ENCODE data around the gene MVD. TPM values are rescaled to one million over a fixed set of nuclear protein-coding genes. Genes with fewer than 3 reads are reported as not detected.

The MVD gene
- total RNA-seq, 4 donors from 2014 or later: 27.0 to 32.4 (median 29.3) TPM

DNA sequence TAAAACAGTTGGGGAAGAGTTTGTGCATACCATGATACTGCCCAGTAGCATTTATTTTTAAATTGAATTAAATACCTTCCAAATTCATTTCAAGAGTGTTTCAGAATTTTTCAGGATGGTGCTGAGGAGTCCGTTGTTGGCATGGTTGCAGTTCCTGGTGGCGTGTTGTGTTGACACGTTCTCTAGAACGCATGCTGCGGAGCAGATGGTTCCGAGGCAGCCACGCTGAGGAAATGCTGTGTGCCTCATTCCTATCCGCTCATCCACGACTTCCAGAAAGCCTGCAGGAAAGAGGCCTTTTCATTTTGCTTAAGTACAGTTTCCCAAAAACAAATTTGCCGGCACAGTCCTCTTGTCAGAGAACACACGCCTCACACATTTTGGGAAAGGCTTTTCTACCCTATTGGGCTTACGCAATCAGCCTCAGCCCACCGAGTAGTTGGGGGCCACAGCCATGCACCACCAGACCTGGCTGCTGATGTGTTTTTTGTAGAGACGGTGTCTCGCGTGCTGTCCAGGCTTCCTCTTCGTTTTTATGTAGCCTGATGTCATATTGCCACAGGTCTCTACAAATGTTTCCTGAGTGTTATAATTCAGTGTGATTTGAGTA lies 56.6 kb downstream of the MVD start:
- H3K27ac ChIP-seq (replicated peaks in 1 of 4): no peak overlapping the region
- TF ChIP-seq POLR2A (IDR thresholded peaks at IDR 0.05; ENCODE audit: low read depth): no peak
- TF ChIP-seq POLR2AphosphoS5 (IDR thresholded peaks at IDR 0.05): no peak
- TF ChIP-seq, protein P1, sequence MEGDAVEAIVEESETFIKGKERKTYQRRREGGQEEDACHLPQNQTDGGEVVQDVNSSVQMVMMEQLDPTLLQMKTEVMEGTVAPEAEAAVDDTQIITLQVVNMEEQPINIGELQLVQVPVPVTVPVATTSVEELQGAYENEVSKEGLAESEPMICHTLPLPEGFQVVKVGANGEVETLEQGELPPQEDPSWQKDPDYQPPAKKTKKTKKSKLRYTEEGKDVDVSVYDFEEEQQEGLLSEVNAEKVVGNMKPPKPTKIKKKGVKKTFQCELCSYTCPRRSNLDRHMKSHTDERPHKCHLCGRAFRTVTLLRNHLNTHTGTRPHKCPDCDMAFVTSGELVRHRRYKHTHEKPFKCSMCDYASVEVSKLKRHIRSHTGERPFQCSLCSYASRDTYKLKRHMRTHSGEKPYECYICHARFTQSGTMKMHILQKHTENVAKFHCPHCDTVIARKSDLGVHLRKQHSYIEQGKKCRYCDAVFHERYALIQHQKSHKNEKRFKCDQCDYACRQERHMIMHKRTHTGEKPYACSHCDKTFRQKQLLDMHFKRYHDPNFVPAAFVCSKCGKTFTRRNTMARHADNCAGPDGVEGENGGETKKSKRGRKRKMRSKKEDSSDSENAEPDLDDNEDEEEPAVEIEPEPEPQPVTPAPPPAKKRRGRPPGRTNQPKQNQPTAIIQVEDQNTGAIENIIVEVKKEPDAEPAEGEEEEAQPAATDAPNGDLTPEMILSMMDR (IDR thresholded peaks at IDR 0.05): no peak
- TF ChIP-seq EP300 (IDR thresholded peaks at IDR 0.05): no peak
- DNase-seq (ENCODE audit: extremely low spot score): no peak
- H3K4me3 ChIP-seq: no peak overlapping the region
- H3K27me3 ChIP-seq: no peaks in the 10 kb centered on the region
- H3K36me3 ChIP-seq: peaks cover 33 to 96% (median 78%) of the 10 kb centered on the region in 4 donors
- H3K4me1 ChIP-seq: peaks cover 0 to 2% (median 0%) of the 10 kb centered on the region in 4 donors
- WGBS: 90% methylated on average over 17 of the region's 17 CpGs
- intact Hi-C loops (cut with DNase I): no loop called here
- no peaks in the 10 kb centered on the region for H3K9me3 ChIP-seq

DNA sequence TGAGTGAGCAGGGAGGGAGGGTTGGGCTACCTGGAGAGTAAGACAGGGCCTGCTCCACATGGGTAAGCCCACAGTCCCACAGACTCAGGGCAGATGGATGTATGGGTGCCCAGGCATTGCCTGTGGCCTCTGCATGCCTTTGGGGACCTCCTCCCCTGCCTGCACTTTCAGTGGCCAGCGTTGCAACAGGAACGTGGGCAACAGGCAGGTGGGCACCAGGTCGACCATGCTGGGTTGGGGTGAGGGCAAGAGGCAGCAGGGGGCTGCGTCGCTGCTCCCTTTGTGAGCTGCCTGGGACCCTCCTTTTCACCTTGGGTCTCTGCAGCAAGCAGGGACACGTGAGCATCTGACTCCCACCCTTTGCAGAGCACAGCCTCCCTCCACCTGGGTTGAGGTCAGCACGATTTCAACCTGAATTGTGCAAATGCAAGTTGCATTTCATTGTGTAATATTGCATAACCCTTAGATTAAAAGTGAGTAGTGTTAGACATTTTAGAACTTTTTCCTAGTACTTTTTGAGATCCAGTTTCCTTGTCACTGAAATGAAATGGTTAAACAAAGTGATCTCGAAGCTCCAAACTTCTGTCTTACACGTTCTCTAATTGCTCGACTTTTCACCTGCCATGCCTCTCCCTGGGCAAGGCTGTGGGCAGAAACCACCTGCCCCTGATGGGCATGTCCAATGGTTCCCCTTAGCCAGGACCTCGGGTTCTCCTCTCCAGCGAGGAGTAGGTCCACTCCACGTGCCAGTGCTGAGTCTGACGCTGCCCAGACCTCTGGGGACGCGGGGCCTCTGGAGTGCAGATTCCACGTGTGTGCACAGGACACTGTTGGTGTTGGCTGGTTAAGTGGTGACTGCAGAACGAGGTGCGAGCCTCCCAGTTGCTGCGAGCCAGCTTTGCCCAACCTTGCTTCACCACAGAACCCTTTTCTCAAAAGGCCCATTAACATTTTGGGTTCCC lies 57.4 kb downstream of the MVD start:
- TF ChIP-seq EP300 (IDR thresholded peaks at IDR 0.05) (no peak), POLR2A (IDR thresholded peaks at IDR 0.05; ENCODE audit: low read depth) (no peak), POLR2AphosphoS5 (IDR thresholded peaks at IDR 0.05) (no peak)
- TF ChIP-seq, protein P1 (IDR thresholded peaks at IDR 0.05): no peak
- peaks cover 33 to 96% (median 78%) of the 10 kb centered on the region in 4 donors for H3K36me3 ChIP-seq

DNA sequence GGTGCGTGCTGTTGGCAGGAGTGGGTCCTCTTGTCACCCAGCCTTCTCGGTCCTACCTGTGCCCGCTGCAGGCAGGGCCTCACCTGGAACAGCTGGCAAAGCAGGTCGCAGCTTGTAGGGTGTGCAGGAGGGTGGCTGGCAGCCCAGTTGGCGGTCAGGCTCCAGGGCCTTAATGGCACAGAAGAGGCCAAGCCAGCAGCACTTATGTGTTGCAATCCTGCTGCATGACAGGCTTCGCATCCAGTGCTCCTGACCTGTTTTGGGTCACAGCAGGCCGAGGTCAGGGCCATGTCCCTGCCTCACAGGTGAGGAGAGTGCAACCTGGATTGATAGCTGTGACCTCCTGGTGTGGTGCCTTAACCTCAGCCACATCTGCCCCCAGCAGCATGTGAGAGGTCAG lies 60.8 kb downstream of the MVD start:
- H3K36me3 ChIP-seq: peaks cover 38 to 93% (median 82%) of the 10 kb centered on the region in 4 donors

More for the DNA sequence above, 57.4 kb downstream of the MVD start:
- no peak overlapping the region for H3K27ac ChIP-seq (replicated peaks in 1 of 4)
- H3K27me3 ChIP-seq: no peaks in the 10 kb centered on the region
- DNase-seq (ENCODE audit: extremely low spot score): no peak
- H3K4me1 ChIP-seq: peaks cover 5 to 9% (median 6%) of the 10 kb centered on the region in 4 donors
- intact Hi-C loops (cut with DNase I): no loop called here
- 73% methylated on average over 14 of the region's 20 CpGs for WGBS
- no peak overlapping the region for H3K4me3 ChIP-seq
- H3K9me3 ChIP-seq: no peaks in the 10 kb centered on the region

More for the DNA sequence above, 60.8 kb downstream of the MVD start:
- TF ChIP-seq EP300 (IDR thresholded peaks at IDR 0.05) (no peak), POLR2A (IDR thresholded peaks at IDR 0.05; ENCODE audit: low read depth) (no peak), POLR2AphosphoS5 (IDR thresholded peaks at IDR 0.05) (no peak)
- TF ChIP-seq, protein P1 (IDR thresholded peaks at IDR 0.05): no peak
- Histone ChIP-seq H3K27me3 (no peaks in the 10 kb centered on the region), H3K9me3 (no peaks in the 10 kb centered on the region), H3K4me1 (peaks cover 21 to 32% (median 26%) of the 10 kb centered on the region in 4 donors), H3K27ac (replicated peaks in 1 of 4) (no peak overlapping the region), H3K4me3 (no peak overlapping the region)
- intact Hi-C loops (cut with DNase I): no loop called here
- WGBS: 100% methylated on average over 3 of the region's 7 CpGs
- DNase-seq (ENCODE audit: extremely low spot score): no peak

Other genes with a start within 250 kb of the MVD start
- 1 to 10 TPM in 2 of 4 donors, under 1 TPM in 2; 0.42 to 1.4 (median 1.0) TPM for gene ZFPM1, start 209.8 kb downstream of the MVD start, total RNA-seq
- gene ZC3H18, start 92.7 kb downstream of the MVD start, total RNA-seq: 10 to 100 TPM; 15.9 to 29.1 (median 26.6) TPM
- not detected for gene IL17C, start 24.5 kb downstream of the MVD start, total RNA-seq
- 100 to 1,000 TPM in 2 of 4 donors, 10 to 100 TPM in 2; 46.5 to 156 (median 99.2) TPM for gene CYBA, start 12.0 kb downstream of the MVD start, total RNA-seq
- under 1 TPM; 0.26 to 0.83 (median 0.59) TPM for gene SNAI3, start 23.4 kb upstream of the MVD start, total RNA-seq
- 10 to 100 TPM; 23.3 to 33.5 (median 27.5) TPM for gene RNF166, start 43.3 kb upstream of the MVD start, total RNA-seq
- gene CTU2, start 43.4 kb upstream of the MVD start, total RNA-seq: 10 to 100 TPM in 2 of 4 donors, 1 to 10 TPM in 2; 8.9 to 14.7 (median 10.3) TPM
- 100 to 1,000 TPM; 140 to 298 (median 182) TPM for gene PIEZO1, start 122.1 kb upstream of the MVD start, total RNA-seq
- gene CDT1, start 140.7 kb upstream of the MVD start, total RNA-seq: 1 to 10 TPM in 1 of 4 donors, under 1 TPM in 2, not detected in 1; 0.17 to 1.4 (median 0.34) TPM
- 100 to 1,000 TPM in 2 of 4 donors, 10 to 100 TPM in 2; 60.6 to 141 (median 98.6) TPM for gene APRT, start 148.8 kb upstream of the MVD start, total RNA-seq
- 10 to 100 TPM in 3 of 4 donors, 1 to 10 TPM in 1; 9.5 to 19.1 (median 11.0) TPM for gene GALNS, start 193.9 kb upstream of the MVD start, total RNA-seq
- 10 to 100 TPM; 22.9 to 35.8 (median 29.6) TPM for gene TRAPPC2L, start 194.0 kb upstream of the MVD start, total RNA-seq
- not detected for gene PABPN1L, start 203.6 kb upstream of the MVD start, total RNA-seq